CD14-positive monocyte (primary cell): ENCODE results near the gene LECT2. TPM values are rescaled to one million over a fixed set of nuclear protein-coding genes. Genes with fewer than 3 reads are reported as not detected.

ENCODE experiments used
- DNase-seq, 3 donors: peaks; one replicate each; pipeline ENCODE4 v3.0.0-alpha.2; 2011 to 2022
- H2AFZ ChIP-seq: 2 replicates; pipeline ENCODE4 v1.6.0; 2012; ENCODE audit warnings: mild to moderate bottlenecking, low read depth, low read length, inconsistent platforms; ENCODE audit not compliant: insufficient read depth, poor library complexity, severe bottlenecking
- H3K27ac ChIP-seq, 2 donors: 1 replicate in 1 of 2; 2 replicates in 1 of 2; pipeline ENCODE4 v1.5.1; 2012 to 2013; ENCODE audit warnings: low read length in 2 of 2, control low read depth in 1 of 2, inconsistent platforms in 1 of 2, low read depth in 1 of 2, mild to moderate bottlenecking in 1 of 2
- H3K27me3 ChIP-seq, 2 donors: one replicate each; pipeline versions ENCODE4 v1.6.0 to v1.6.1; 2011 to 2013; ENCODE audit warnings: low read length in 2 of 2; ENCODE audit not compliant: control insufficient read depth in 2 of 2, insufficient read depth in 2 of 2
- H3K36me3 ChIP-seq, 2 donors: replicated peaks in 1 of 2; 1 replicate in 1 of 2; 2 replicates in 1 of 2; pipeline versions ENCODE4 v1.5.1 to v1.6.1; 2012 to 2013; ENCODE audit warnings: low read length in 2 of 2, control low read depth in 1 of 2, inconsistent platforms in 1 of 2, mild to moderate bottlenecking in 1 of 2; ENCODE audit not compliant: insufficient read depth in 2 of 2, control insufficient read depth in 1 of 2
- H3K4me1 ChIP-seq, 2 donors: 1 replicate in 1 of 2; 2 replicates in 1 of 2; pipeline versions ENCODE4 v1.5.1 to v1.6.1; 2012 to 2013; ENCODE audit warnings: low read length in 2 of 2, control low read depth in 1 of 2, inconsistent platforms in 1 of 2, mild to moderate bottlenecking in 1 of 2, moderate library complexity in 1 of 2; ENCODE audit not compliant: insufficient read depth in 2 of 2, control insufficient read depth in 1 of 2
- H3K4me2 ChIP-seq: replicated peaks from 2 replicates; pipeline ENCODE3; 2012; ENCODE audit warnings: low read length, moderate library complexity, mild to moderate bottlenecking; ENCODE audit not compliant: poor library complexity, severe bottlenecking; ENCODE audit errors: extremely low read depth
- H3K4me3 ChIP-seq, 3 experiments: fragments of 200-600 bp in 1 of 3; sonication (generic) in 1 of 3; replicated peaks in 1 of 3; 1 replicate in 2 of 3; 2 replicates in 1 of 3; pipeline ENCODE4 v1.5.1; 2011 to 2013; ENCODE audit warnings: low read length in 3 of 3, mild to moderate bottlenecking in 3 of 3, control low read depth in 2 of 3, low read depth in 2 of 3, inconsistent platforms in 1 of 3, moderate library complexity in 1 of 3
- H3K79me2 ChIP-seq: 2 replicates; pipeline ENCODE4 v1.6.0; 2012; ENCODE audit warnings: mild to moderate bottlenecking, control low read depth, inconsistent platforms, low read length, moderate library complexity; ENCODE audit not compliant: insufficient read depth
- H3K9ac ChIP-seq: 2 replicates; pipeline ENCODE4 v1.6.0; 2017; ENCODE audit warnings: low read length, mild to moderate bottlenecking; ENCODE audit not compliant: insufficient read depth, poor library complexity, severe bottlenecking
- H3K9me3 ChIP-seq, 2 donors: replicated peaks in 1 of 2; 1 replicate in 1 of 2; 2 replicates in 1 of 2; pipeline versions ENCODE4 v1.5.1 to v1.6.1; 2012 to 2013; ENCODE audit warnings: low read length in 2 of 2, control low read depth in 1 of 2; ENCODE audit not compliant: control insufficient read depth in 1 of 2, insufficient read depth in 1 of 2
- H4K20me1 ChIP-seq: 2 replicates; pipeline ENCODE4 v1.6.0; 2012; ENCODE audit warnings: mild to moderate bottlenecking, low read length, control low read depth, moderate library complexity; ENCODE audit not compliant: insufficient read depth
- H3K27ac Mint-ChIP-seq, 7 donors: one replicate each; pipeline ENCODE4 v1.8.0; 2020; ENCODE audit warnings: mild to moderate bottlenecking in 7 of 7, mixed read lengths in 7 of 7, moderate library complexity in 6 of 7, inconsistent platforms in 2 of 7
- H3K27me3 Mint-ChIP-seq, 3 donors: one replicate each; pipeline ENCODE4 v1.8.0; 2021 to 2022; ENCODE audit warnings: low read depth in 3 of 3, mild to moderate bottlenecking in 3 of 3, mixed read lengths in 3 of 3, moderate library complexity in 3 of 3, inconsistent platforms in 1 of 3
- H3K36me3 Mint-ChIP-seq, 2 donors: one replicate each; pipeline ENCODE4 v1.8.0; 2020; ENCODE audit warnings: mixed read lengths in 2 of 2, inconsistent platforms in 1 of 2, mild to moderate bottlenecking in 1 of 2
- H3K4me1 Mint-ChIP-seq: one replicate; pipeline ENCODE4 v1.8.0; 2020; ENCODE audit warnings: mild to moderate bottlenecking, mixed read lengths
- H3K4me3 Mint-ChIP-seq, 2 donors: one replicate each; pipeline ENCODE4 v1.8.0; 2020; ENCODE audit warnings: mild to moderate bottlenecking in 2 of 2, mixed read lengths in 2 of 2, moderate library complexity in 1 of 2
- H3K9me3 Mint-ChIP-seq, 7 donors: one replicate each; pipeline ENCODE4 v1.8.0; 2020 to 2022; ENCODE audit warnings: mixed read lengths in 7 of 7, mild to moderate bottlenecking in 6 of 7, moderate library complexity in 6 of 7, inconsistent platforms in 2 of 7
- CTCF ChIP-seq: fragments of 200-600 bp; IDR thresholded peaks from one replicate; pipeline ENCODE4 v1.8.0; 2022; ENCODE audit warnings: antibody characterized with exemption, mild to moderate bottlenecking
- WGBS: methylation state at CpG from one replicate; pipeline ENCODE4 v1.1.5; 2013; ENCODE audit warnings: missing lambda C conversion rate; ENCODE audit not compliant: insufficient coverage; 5-methylcytosine and 5-hydroxymethylcytosine counted together
- intact Hi-C, 2 donors: fragments of 100-400 bp; cut with micrococcal nuclease; formaldehyde crosslinking; loops; one replicate each; pipeline versions ENCODE4 v1.15.0 to v1.15.1; 2023
- polyA plus RNA-seq, 3 donors: library from polyadenylated mRNA; depleted of rRNA in 1 of 3; unstranded in 2 of 3; stranded (reverse) in 1 of 3; fragments of 300-500 nt in 2 of 3; fragments of >200 nt in 1 of 3; fragmentation: Illumina TruSeq in 2 of 3; gene quantifications; 1 replicate in 2 of 3; 2 replicates in 1 of 3; pipeline ENCODE4 v1.2.3, GENCODE V29; 2012 to 2021

LECT2 gene
- polyA plus RNA-seq, 3 donors: not detected

DNA sequence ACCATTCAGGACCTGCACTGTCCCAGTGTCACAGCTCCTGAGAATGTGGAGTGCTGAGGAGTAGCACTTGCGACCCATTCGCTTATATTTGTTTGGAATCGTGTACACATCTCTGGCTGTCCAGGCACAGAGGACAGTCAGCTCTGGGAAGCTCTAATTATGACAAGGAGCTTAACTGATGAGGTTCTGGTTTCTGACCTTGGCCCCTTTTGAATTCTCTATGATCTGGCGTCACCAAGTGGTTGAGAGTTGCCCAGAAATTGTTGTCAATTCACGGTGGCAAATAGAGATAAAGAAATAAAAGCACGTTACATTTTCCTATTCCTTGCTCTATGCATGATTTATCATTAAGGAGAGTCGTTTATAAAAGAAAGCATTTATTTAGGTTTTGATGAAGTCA is 34.9 kb upstream of the LECT2 start:
- intact Hi-C loops: loop anchor here in 1 of 2 donors (5.0 kb wide), 1 partner anchor 38 kb away; the partner anchor contains the start of gene TGFBI
- peaks cover 0 to 4% of the 10 kb centered on the region in 2 donors for H3K27me3 ChIP-seq
- no peak overlapping the region for H3K4me2 ChIP-seq
- no peak overlapping the region for H3K4me3 Mint-ChIP-seq
- no peaks in the 10 kb centered on the region for H3K9me3 ChIP-seq
- DNase-seq: no peak
- H3K36me3 ChIP-seq: no peaks in the 10 kb centered on the region
- TF ChIP-seq CTCF: no peak
- H3K4me1 Mint-ChIP-seq: peaks cover 11% of the 10 kb centered on the region
- no peaks in the 10 kb centered on the region for H4K20me1 ChIP-seq
- H3K9ac ChIP-seq: no peak overlapping the region
- H2AFZ ChIP-seq: no peak overlapping the region
- H3K4me1 ChIP-seq: peaks cover 6 to 12% of the 10 kb centered on the region in 2 donors
- peaks cover 0 to under 1% of the 10 kb centered on the region in 2 donors for H3K36me3 Mint-ChIP-seq
- no peaks in the 10 kb centered on the region for H3K9me3 Mint-ChIP-seq
- 100% methylated on average over 4 of the region's 7 CpGs for WGBS
- H3K27ac ChIP-seq: no peak overlapping the region
- no peak overlapping the region for H3K27ac Mint-ChIP-seq
- no peak overlapping the region for H3K4me3 ChIP-seq
- no peaks in the 10 kb centered on the region for H3K79me2 ChIP-seq
- H3K27me3 Mint-ChIP-seq: peaks cover 6 to 20% (median 11%) of the 10 kb centered on the region in 3 donors

- Mint-ChIP-seq H3K27me3 (peaks cover 6 to 18% (median 11%) of the 10 kb centered on the region in 3 donors), H3K4me3 (no peak overlapping the region), H3K36me3 (no peaks in the 10 kb centered on the region), H3K4me1 (peaks cover 13% of the 10 kb centered on the region), H3K9me3 (no peaks in the 10 kb centered on the region), H3K27ac (no peak overlapping the region)
- no peak for TF ChIP-seq CTCF
- peaks cover 0 to 4% of the 10 kb centered on the region in 2 donors for H3K27me3 ChIP-seq
- WGBS: no CpG with 5 or more reads among the region's 3 CpGs
- no peak overlapping the region for H3K27ac ChIP-seq
- no peaks in the 10 kb centered on the region for H4K20me1 ChIP-seq
- no peaks in the 10 kb centered on the region for H3K36me3 ChIP-seq
- H3K9me3 ChIP-seq: no peaks in the 10 kb centered on the region
- no peak overlapping the region for H3K9ac ChIP-seq
- no peaks in the 10 kb centered on the region for H3K79me2 ChIP-seq
- intact Hi-C loops: no loop called here
- no peak for DNase-seq
- H3K4me3 ChIP-seq: no peak overlapping the region
- H3K4me1 ChIP-seq: peaks cover 6 to 12% of the 10 kb centered on the region in 2 donors
- no peak overlapping the region for H3K4me2 ChIP-seq
- no peak overlapping the region for H2AFZ ChIP-seq
Measured at GRCh38 chr5:135988546-135988945, 33.8 kb upstream of the LECT2 start.
